ENCODE data around the gene OBSCN.

- TF ChIP-seq POLR2AphosphoS5 (IDR thresholded peaks at IDR 0.05; ENCODE audit: low read depth, low read length), result no peak
- no peak for TF ChIP-seq REST (IDR thresholded peaks at IDR 0.05; ENCODE audit: insufficient read depth in 1 of 2, low read depth in 2 of 2, low read length in 2 of 2)
These were observed 109.6 kb downstream of the OBSCN start for GRCh38 chr1:228317411-228317828.
